Right lobe of liver (tissue), 4 donors: ENCODE measurements around the gene ATP6V1A.

Experiments used
- POLR2A ChIP-seq: fragments of 450-650 bp; IDR thresholded peaks from one replicate; pipeline ENCODE4 v1.6.1; 2017; ENCODE audit warnings: antibody characterized with exemption, mild to moderate bottlenecking
- TF ChIP-seq, protein P1 (sequence below), 4 donors: fragments of 200-600 bp in 3 of 4; fragments of 450-650 bp in 1 of 4; IDR thresholded peaks; one replicate each; pipeline versions ENCODE4 v1.5.1 to v1.8.0; 2016 to 2022; ENCODE audit warnings: antibody characterized with exemption in 4 of 4, mild to moderate bottlenecking in 2 of 4
- donor health status: DM: no; HTN: no; CAD: no.
- donor health status: DM: no; HTN: no; CAD: no.
- donor health status: DM: no; HTN: yes; CAD: no.

- TF ChIP-seq, protein P1, sequence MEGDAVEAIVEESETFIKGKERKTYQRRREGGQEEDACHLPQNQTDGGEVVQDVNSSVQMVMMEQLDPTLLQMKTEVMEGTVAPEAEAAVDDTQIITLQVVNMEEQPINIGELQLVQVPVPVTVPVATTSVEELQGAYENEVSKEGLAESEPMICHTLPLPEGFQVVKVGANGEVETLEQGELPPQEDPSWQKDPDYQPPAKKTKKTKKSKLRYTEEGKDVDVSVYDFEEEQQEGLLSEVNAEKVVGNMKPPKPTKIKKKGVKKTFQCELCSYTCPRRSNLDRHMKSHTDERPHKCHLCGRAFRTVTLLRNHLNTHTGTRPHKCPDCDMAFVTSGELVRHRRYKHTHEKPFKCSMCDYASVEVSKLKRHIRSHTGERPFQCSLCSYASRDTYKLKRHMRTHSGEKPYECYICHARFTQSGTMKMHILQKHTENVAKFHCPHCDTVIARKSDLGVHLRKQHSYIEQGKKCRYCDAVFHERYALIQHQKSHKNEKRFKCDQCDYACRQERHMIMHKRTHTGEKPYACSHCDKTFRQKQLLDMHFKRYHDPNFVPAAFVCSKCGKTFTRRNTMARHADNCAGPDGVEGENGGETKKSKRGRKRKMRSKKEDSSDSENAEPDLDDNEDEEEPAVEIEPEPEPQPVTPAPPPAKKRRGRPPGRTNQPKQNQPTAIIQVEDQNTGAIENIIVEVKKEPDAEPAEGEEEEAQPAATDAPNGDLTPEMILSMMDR (IDR thresholded peaks at IDR 0.05) = no peak
- no peak for TF ChIP-seq POLR2A
These were observed 37.1 kb downstream of the ATP6V1A start for GRCh38 chr3:113783980-113784379.
